Measurements from ENCODE around the gene CTNNA1.

CTNNA1 gene

GRCh38 chr5:138972836-138973235, 219.6 kb downstream of the CTNNA1 start:
- DNase-seq = no peak

- no peak for DNase-seq
Observed at GRCh38 chr5:138974227-138975063, 221.2 kb downstream of the CTNNA1 start.

- no peak for DNase-seq
Observed at GRCh38 chr5:138975098-138975847, 222.0 kb downstream of the CTNNA1 start.

GRCh38 chr5:138978080-138978479, 224.9 kb downstream of the CTNNA1 start:
- DNase-seq = no peak

- DNase-seq = no peak
Observed at GRCh38 chr5:138978581-138978980, 225.4 kb downstream of the CTNNA1 start.

GRCh38 chr5:138979684-138980280, 226.6 kb downstream of the CTNNA1 start:
- peak; percentile 37 for DNase-seq

- no peak for DNase-seq
Observed at GRCh38 chr5:138980441-138980840, 227.2 kb downstream of the CTNNA1 start.

GRCh38 chr5:138981131-138981530, 227.9 kb downstream of the CTNNA1 start:
- no peak for DNase-seq

GRCh38 chr5:138981586-138981985, 228.4 kb downstream of the CTNNA1 start:
- DNase-seq = peak; percentile 34

- DNase-seq = no peak
Observed at GRCh38 chr5:138983984-138984383, 230.8 kb downstream of the CTNNA1 start.

Measured in activated CD4-positive, alpha-beta T cell treated with anti-CD3 and anti-CD28 coated beads for 48 hours (primary cell).